ENCODE measurements around the gene MRPS31. TPM values are rescaled to one million over a fixed set of nuclear protein-coding genes. Genes with fewer than 3 reads are reported as not detected.
"Not testable (repeated sequence)": the region's sequence is repeated elsewhere in the genome, so short reads cannot be mapped to it uniquely, and the experiment has no call there.

The MRPS31 gene
- polyA plus RNA-seq, 3 donors = 43.5 to 48.4 (median 47.8) TPM

GRCh38 chr13:40764587-40765403 lies 6.2 kb downstream of the MRPS31 start:
- DNase-seq (ENCODE audit: low read depth in 3 of 3, low spot score in 2 of 3) = no peak

- no peak for DNase-seq (ENCODE audit: low read depth in 3 of 3, low spot score in 2 of 3)
These were observed 8.1 kb downstream of the MRPS31 start for GRCh38 chr13:40762849-40763248.

DNA sequence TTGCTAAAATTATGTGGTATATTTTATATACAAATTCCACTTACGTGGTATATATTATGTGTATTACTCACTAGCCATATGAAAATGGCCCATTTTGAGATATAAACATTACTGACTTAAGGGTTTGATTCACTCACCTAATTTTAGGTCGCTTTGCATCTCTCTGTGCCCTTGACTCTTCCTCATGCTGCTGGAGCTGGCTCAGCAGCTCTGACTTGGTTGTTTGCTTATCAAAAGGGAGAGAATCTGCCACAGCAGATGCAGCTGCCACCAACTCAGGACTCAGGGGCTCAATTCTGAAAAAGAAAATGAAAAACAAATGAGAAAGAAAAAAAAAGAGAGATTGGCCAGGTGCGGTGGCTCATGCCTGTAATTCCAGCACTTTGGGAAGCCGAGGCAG lies 12.2 kb downstream of the MRPS31 start:
- DNase-seq (ENCODE audit: low read depth in 3 of 3, low spot score in 2 of 3) = no peak

- DNase-seq (ENCODE audit: low read depth in 3 of 3, low spot score in 2 of 3) = no peak
These were observed 14.9 kb downstream of the MRPS31 start for GRCh38 chr13:40756042-40756441.

- DNase-seq (ENCODE audit: low read depth in 3 of 3, low spot score in 2 of 3) = no peak
These were observed 15.8 kb downstream of the MRPS31 start for GRCh38 chr13:40755082-40755700.

- no peak for DNase-seq (ENCODE audit: low read depth in 3 of 3, low spot score in 2 of 3)
These were observed 21.7 kb downstream of the MRPS31 start for GRCh38 chr13:40749327-40749726.

GRCh38 chr13:40735232-40735548 lies 35.8 kb downstream of the MRPS31 start:
- DNase-seq (ENCODE audit: low read depth in 3 of 3, low spot score in 2 of 3) = not testable (repeated sequence)

GRCh38 chr13:40734536-40735231 lies 36.3 kb downstream of the MRPS31 start:
- not testable (repeated sequence) for DNase-seq (ENCODE audit: low read depth in 3 of 3, low spot score in 2 of 3)

DNA sequence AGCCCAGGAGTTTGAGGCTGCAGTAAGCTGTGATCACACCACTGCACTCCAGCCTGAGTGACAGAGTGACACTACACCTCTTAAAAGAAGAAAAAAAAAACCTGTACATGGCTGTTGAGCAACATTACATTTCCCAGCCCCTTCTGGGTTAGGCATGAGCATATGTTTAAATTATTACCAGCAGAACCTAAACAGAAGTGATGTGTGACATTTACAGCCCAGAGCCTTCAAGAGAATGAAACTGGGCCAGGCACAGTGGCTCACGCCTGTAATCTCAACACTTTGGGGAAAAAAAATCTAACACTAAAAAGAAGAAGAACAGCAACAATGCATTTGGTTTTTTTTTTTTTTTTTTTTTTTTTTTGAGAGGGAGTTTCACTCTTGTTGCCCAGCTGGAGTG lies 38.3 kb downstream of the MRPS31 start:
- DNase-seq (ENCODE audit: low read depth in 3 of 3, low spot score in 2 of 3) = no peak

GRCh38 chr13:40728595-40728994 lies 42.4 kb downstream of the MRPS31 start:
- no peak for DNase-seq (ENCODE audit: low read depth in 3 of 3, low spot score in 2 of 3)

DNA sequence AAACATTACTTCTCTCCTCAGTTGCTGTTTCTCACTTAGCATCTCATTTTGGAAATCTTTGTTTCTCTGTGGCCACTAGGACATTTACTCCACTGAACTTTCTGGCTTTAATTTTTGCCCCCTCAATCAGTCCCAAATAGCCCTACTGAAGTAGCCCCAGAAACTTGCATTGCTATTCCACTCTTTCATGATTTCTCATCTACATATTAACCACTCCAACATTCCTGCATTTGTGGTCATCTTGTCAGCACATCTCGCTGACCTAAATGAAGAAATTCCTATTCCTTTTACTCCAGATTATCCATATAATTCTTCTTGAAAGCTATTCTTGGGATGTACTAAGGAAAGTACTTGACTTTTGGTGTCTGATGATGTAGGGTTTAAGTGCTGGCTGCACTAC lies 56.6 kb downstream of the MRPS31 start:
- not testable (repeated sequence) for DNase-seq (ENCODE audit: low read depth in 3 of 3, low spot score in 2 of 3)

- DNase-seq (ENCODE audit: low read depth in 3 of 3, low spot score in 2 of 3) = no peak
These were observed 64.6 kb downstream of the MRPS31 start for GRCh38 chr13:40706439-40706838.

GRCh38 chr13:40697711-40698110 lies 73.3 kb downstream of the MRPS31 start:
- DNase-seq (ENCODE audit: low read depth in 3 of 3, low spot score in 2 of 3) = no peak

- no peak for DNase-seq (ENCODE audit: low read depth in 3 of 3, low spot score in 2 of 3)
These were observed 76.6 kb downstream of the MRPS31 start for GRCh38 chr13:40694426-40694825.

DNA sequence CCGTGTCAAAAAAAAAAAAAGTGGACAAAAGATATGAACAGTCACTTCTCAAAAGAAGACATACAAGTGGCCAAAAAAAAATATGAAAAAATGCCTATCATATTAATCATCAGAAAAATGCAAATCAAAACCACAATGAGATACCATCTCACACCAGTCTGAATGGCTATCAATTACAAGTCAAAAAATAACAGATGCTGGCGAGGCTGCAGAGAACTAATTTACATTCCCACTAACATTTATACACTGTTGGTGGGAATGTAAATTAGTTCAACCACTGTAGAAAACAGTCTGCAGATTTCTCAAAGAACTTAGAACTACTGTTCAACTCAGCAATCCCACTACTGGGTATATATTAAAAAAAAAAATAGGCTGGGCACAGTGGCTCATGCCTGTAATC lies 78.0 kb downstream of the MRPS31 start:
- no peak for DNase-seq (ENCODE audit: low read depth in 3 of 3, low spot score in 2 of 3)

DNA sequence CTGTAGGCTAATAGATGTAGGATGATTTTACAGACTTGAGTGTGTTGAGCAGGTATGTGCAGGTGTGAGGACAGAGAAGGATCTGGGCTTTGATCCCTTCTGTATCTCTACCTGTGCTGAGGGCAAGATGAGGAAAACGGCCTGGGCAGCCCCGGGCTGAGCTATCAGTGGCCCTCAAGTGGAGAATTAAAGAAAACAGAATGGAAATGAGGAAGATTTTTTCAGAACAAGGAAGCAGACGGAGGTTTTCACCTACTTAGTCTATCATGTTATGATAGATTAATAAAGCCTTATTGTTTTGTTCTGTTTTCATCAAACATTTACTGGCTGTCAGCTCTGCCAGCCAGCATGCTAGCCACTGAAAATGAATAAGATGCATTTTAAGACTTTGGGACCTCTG lies 82.2 kb downstream of the MRPS31 start:
- DNase-seq (ENCODE audit: low read depth in 3 of 3, low spot score in 2 of 3) = no peak

GRCh38 chr13:40682449-40683240 lies 88.3 kb downstream of the MRPS31 start:
- DNase-seq (ENCODE audit: low read depth in 3 of 3, low spot score in 2 of 3) = no peak

GRCh38 chr13:40681341-40682146 lies 89.4 kb downstream of the MRPS31 start:
- no peak for DNase-seq (ENCODE audit: low read depth in 3 of 3, low spot score in 2 of 3)

DNA sequence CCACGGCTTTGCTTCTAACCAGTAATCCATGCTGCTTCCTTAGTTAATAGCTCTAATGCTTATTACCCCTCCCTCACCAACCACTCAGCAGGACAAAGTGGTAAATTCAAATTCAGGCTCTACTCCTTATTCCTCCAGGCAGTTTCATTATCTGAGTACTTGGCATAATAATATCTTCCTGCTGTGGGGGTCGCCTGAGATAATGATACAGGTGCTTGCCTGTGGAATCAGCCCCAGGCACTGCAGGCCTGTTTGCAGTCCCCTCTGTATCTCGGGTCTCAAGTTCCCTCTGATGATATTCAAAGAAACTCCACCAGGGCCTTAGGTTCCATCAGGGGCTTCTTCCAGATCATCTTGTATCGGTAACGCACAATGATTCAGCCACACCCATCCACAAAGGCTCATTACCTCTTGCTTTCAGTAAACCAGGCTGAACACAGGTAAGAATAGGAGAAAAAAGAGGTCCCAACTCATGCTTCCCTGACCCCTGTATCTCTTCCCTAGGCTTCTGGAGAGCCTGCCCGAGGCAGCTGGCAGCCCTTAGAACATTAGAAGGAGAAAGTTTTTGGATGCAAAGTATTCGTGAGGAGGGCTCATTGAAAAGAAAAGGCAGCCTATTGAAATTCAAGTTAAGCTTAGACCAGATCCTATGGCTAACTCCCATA lies 90.2 kb downstream of the MRPS31 start:
- DNase-seq (ENCODE audit: low read depth in 3 of 3, low spot score in 2 of 3) = no peak
